HepG2 (cell line): Measurements from ENCODE around the gene ELK1. TPM values are rescaled to one million over a fixed set of nuclear protein-coding genes. Genes with fewer than 3 reads are reported as not detected.

ENCODE experiments used
- ATAC-seq: fragments of 200-7000 bp; cut with Tn5 transposase; 3 replicates; pipeline ENCODE4 v1.9.1; 2020; ENCODE audit warnings: mild to moderate bottlenecking, moderate library complexity
- BruUV-seq: library from RNA; stranded (reverse); fragments of 400-500 nt; replicated peaks from 2 replicates; lab custom pipeline; 2021; lab: Mats Ljungman, UMichigan
- CTCF ChIA-PET: fragments of 300-600 bp; formaldehyde crosslinking; extraction: SDS; loops from one replicate; lab custom pipeline; 2021; ENCODE audit warnings: low total read pairs, inconsistent platforms, low intra/inter-chr PET ratio; lab: Yijun Ruan, JAX
- POLR2A ChIA-PET: fragments of 350-600 bp; sonication (Branson Sonifier 250); formaldehyde crosslinking; loops from one replicate; lab custom pipeline; 2020; ENCODE audit warnings: antibody characterized with exemption, inconsistent platforms; lab: Yijun Ruan, JAX
- DNase-seq: peaks from one replicate; pipeline ENCODE4 v3.0.0-alpha.2; 2015; ENCODE audit warnings: low spot score
- FAIRE-seq: peaks from 3 replicates; lab custom pipeline; 2011; peaks lifted over from hg19 to GRCh38; lab: Jason Lieb, UNC
- H2AFZ ChIP-seq: one replicate; pipeline ENCODE4 v1.6.1; 2011; ENCODE audit warnings: low read length, inconsistent platforms
- H3K27ac ChIP-seq: fragments of 300-600 bp; 3 replicates; pipeline ENCODE4 v1.8.0; 2011; ENCODE audit warnings: mixed run types, mild to moderate bottlenecking, mixed read lengths, low read length, inconsistent platforms; ENCODE audit not compliant: insufficient read depth; ENCODE audit errors: extremely low read length
- H3K27me3 ChIP-seq, 2 experiments: fragments of 200-600 bp in 1 of 2; 2 replicates in 1 of 2; 3 replicates in 1 of 2; pipeline versions ENCODE4 v1.6.0 to v1.8.0; 2011; ENCODE audit warnings: low read length in 2 of 2, mild to moderate bottlenecking in 2 of 2, moderate library complexity in 2 of 2, inconsistent platforms in 1 of 2; ENCODE audit not compliant: insufficient read depth in 2 of 2, control insufficient read depth in 1 of 2
- H3K36me3 ChIP-seq, 2 experiments: fragments of 200-600 bp in 1 of 2; replicated peaks in 1 of 2; 2 replicates in 1 of 2; 3 replicates in 1 of 2; pipeline versions ENCODE4 v1.5.1 to v1.8.0; 2011; ENCODE audit warnings: low read length in 2 of 2, inconsistent platforms in 1 of 2; ENCODE audit not compliant: insufficient read depth in 2 of 2, control insufficient read depth in 1 of 2
- H3K4me1 ChIP-seq: 2 replicates; pipeline ENCODE4 v1.5.1; 2012; ENCODE audit warnings: low read length, inconsistent platforms; ENCODE audit not compliant: insufficient read depth
- H3K4me2 ChIP-seq: 2 replicates; pipeline ENCODE4 v1.6.0; 2011; ENCODE audit warnings: low read depth, low read length, inconsistent platforms
- H3K4me3 ChIP-seq, 3 experiments: fragments of 200-600 bp in 1 of 3; sonication (generic), shearing (Covaris generic) in 1 of 3; replicated peaks in 1 of 3; 2 replicates each; pipeline ENCODE4 v1.5.1; 2011 to 2016; ENCODE audit warnings: low read length in 3 of 3, inconsistent platforms in 2 of 3, low read depth in 2 of 3, mild to moderate bottlenecking in 2 of 3, control low read depth in 1 of 3, mixed read lengths in 1 of 3; ENCODE audit not compliant: insufficient read depth in 1 of 3
- H3K79me2 ChIP-seq: one replicate; pipeline ENCODE4 v1.6.1; 2011; ENCODE audit warnings: low read length, inconsistent platforms; ENCODE audit not compliant: insufficient read depth
- H3K9ac ChIP-seq: 2 replicates; pipeline ENCODE4 v1.6.0; 2011; ENCODE audit warnings: mild to moderate bottlenecking, low read depth, low read length, inconsistent platforms; ENCODE audit not compliant: insufficient read depth
- H3K9me3 ChIP-seq: 2 replicates; pipeline ENCODE4 v1.5.1; 2012; ENCODE audit warnings: mild to moderate bottlenecking, low read length
- H4K20me1 ChIP-seq: 2 replicates; pipeline ENCODE4 v1.6.0; 2011; ENCODE audit warnings: inconsistent platforms, mild to moderate bottlenecking, low read length, moderate library complexity; ENCODE audit not compliant: insufficient read depth
- CHD2 ChIP-seq: IDR thresholded peaks from 2 replicates; pipeline ENCODE4 v1.6.1; 2011; ENCODE audit warnings: low read depth, low read length, improper control_type of control experiment
- ELF4 ChIP-seq: sonication (generic); formaldehyde crosslinking; IDR thresholded peaks from 2 replicates; pipeline ENCODE4 v1.5.0; 2020; ENCODE audit warnings: missing genetic modification reagents, mild to moderate bottlenecking, moderate library complexity, borderline replicate concordance
- KDM6A ChIP-seq: IDR thresholded peaks from 2 replicates; pipeline ENCODE4 v1.6.1; 2016; ENCODE audit warnings: low read depth
- LCORL ChIP-seq, 2 experiments: fragments of 450-650 bp in 1 of 2; sonication (generic) in 1 of 2; formaldehyde crosslinking in 1 of 2; IDR thresholded peaks; 2 replicates each; pipeline versions ENCODE4 v1.5.0 to v1.6.1; 2017 to 2020; ENCODE audit warnings: antibody characterized with exemption in 1 of 2, missing genetic modification reagents in 1 of 2
- MAX ChIP-seq: IDR thresholded peaks from 2 replicates; pipeline ENCODE4 v1.6.1; 2012; ENCODE audit warnings: inconsistent platforms
- MTF2 ChIP-seq: sonication (generic); formaldehyde crosslinking; IDR thresholded peaks from 2 replicates; pipeline ENCODE4 v1.5.0; 2020; ENCODE audit warnings: missing genetic modification reagents, borderline replicate concordance
- SRY ChIP-seq: sonication (generic); formaldehyde crosslinking; IDR thresholded peaks from 2 replicates; pipeline ENCODE4 v1.8.0; 2022; ENCODE audit warnings: mild to moderate bottlenecking, missing genetic modification reagents
- TAF1 ChIP-seq: sonication (generic); formaldehyde crosslinking; IDR thresholded peaks from 2 replicates; pipeline ENCODE4 v1.4.0; 2020; ENCODE audit warnings: missing genetic modification reagents
- ZNF205 ChIP-seq: IDR thresholded peaks from 2 replicates; pipeline ENCODE4 v1.6.1; 2018; ENCODE audit warnings: missing biosample characterization, missing genetic modification reagents
- ZNF530 ChIP-seq: sonication (generic); formaldehyde crosslinking; IDR thresholded peaks from 2 replicates; pipeline ENCODE4 v1.5.0; 2020; ENCODE audit warnings: low read depth, mild to moderate bottlenecking, missing genetic modification reagents
- ZNF550 ChIP-seq: sonication (generic); formaldehyde crosslinking; IDR thresholded peaks from 2 replicates; pipeline ENCODE4 v1.4.0; 2020; ENCODE audit warnings: mild to moderate bottlenecking, missing genetic modification reagents, borderline replicate concordance
- ZNF83 ChIP-seq: sonication (generic); formaldehyde crosslinking; IDR thresholded peaks from 2 replicates; pipeline ENCODE4 v1.4.0; 2020; ENCODE audit warnings: missing genetic modification reagents, mild to moderate bottlenecking, borderline replicate concordance
- WGBS: methylation state at CpG from one replicate; pipeline ENCODE4 v1.1.6; 2017; ENCODE audit warnings: low lambda C conversion rate; 5-methylcytosine and 5-hydroxymethylcytosine counted together
- in situ Hi-C: cut with HindIII; loops from 2 replicates; pipeline ENCODE4 v1.10.0; 2017; ENCODE audit warnings: low pct_unique_long_range_greater_than_20kb; ENCODE audit not compliant: extremely low pct_ligation_motif_present
- intact Hi-C: fragments of 100-400 bp; cut with micrococcal nuclease; formaldehyde crosslinking; loops from one replicate; pipeline ENCODE4 v1.10.0; 2022; ENCODE audit not compliant: unreplicated experiment
- polyA plus RNA-seq, 8 experiments: library from polyadenylated mRNA; depleted of rRNA in 3 of 8; stranded (reverse) in 7 of 8; unstranded in 1 of 8; fragments of >200 nt; fragmentation: Illumina TruSeq in 4 of 8; extraction: Trizol in 4 of 8; gene quantifications; 2 replicates each; pipeline versions ENCODE4 v1.2.1 to v1.2.3, GENCODE V29; 2011 to 2016; ENCODE audit warnings: low read depth in 4 of 8, missing spikeins in 1 of 8, mixed read lengths in 1 of 8; ENCODE audit not compliant: insufficient read depth in 1 of 8
- total RNA-seq, 5 experiments: library from RNA; depleted of rRNA; stranded (reverse); fragments of >200 nt; fragmentation: Illumina TruSeq; extraction: Trizol; gene quantifications; 2 replicates each; pipeline ENCODE4 v1.2.3, GENCODE V29; 2016; ENCODE audit warnings: low read depth in 1 of 5
- TF ChIP-seq, protein P1 (sequence below): sonication (generic); formaldehyde crosslinking; IDR thresholded peaks from 2 replicates; pipeline ENCODE4 v1.4.0; 2020; ENCODE audit warnings: missing genetic modification reagents, borderline replicate concordance
- TF ChIP-seq, protein P2 (sequence below): sonication (generic); formaldehyde crosslinking; IDR thresholded peaks from 2 replicates; pipeline ENCODE4 v1.4.0; 2020; ENCODE audit warnings: missing genetic modification reagents, borderline replicate concordance
- TF ChIP-seq, protein P3 (sequence below): sonication (generic); formaldehyde crosslinking; IDR thresholded peaks from 2 replicates; pipeline ENCODE4; 2020; ENCODE audit warnings: missing genetic modification reagents, mild to moderate bottlenecking, borderline replicate concordance

Gene ELK1
- total and polyA plus RNA-seq, 2 of the 13 experiments (the other 11 are each of a cell fraction or from before 2014, with no cell fraction given): 4.3 to 7.2 TPM

- TF ChIP-seq, protein P1, sequence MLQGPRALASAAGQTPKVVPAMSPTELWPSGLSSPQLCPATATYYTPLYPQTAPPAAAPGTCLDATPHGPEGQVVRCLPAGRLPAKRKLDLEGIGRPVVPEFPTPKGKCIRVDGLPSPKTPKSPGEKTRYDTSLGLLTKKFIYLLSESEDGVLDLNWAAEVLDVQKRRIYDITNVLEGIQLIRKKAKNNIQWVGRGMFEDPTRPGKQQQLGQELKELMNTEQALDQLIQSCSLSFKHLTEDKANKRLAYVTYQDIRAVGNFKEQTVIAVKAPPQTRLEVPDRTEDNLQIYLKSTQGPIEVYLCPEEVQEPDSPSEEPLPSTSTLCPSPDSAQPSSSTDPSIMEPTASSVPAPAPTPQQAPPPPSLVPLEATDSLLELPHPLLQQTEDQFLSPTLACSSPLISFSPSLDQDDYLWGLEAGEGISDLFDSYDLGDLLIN: no peak
- no peak for TF ChIP-seq SRY (CRISPR knock-in tag)
- no peak for TF ChIP-seq TAF1
These were observed 1.1 kb downstream of the ELK1 start (continued) for GRCh38 chrX:47649271-47649670.

- H3K4me1 ChIP-seq: no peaks in the 10 kb centered on the region
- in situ Hi-C loops: no loop called here
- FAIRE-seq (no peak), DNase-seq (no peak), ATAC-seq (no peak)
- no peaks in the 10 kb centered on the region for H3K27me3 ChIP-seq
- no peak overlapping the region for H3K4me3 ChIP-seq
- no peak overlapping the region for H3K9ac ChIP-seq
- CTCF ChIA-PET: no interaction called here
- BruUV-seq: no TSS peak
- peaks cover 0 to 4% of the 10 kb centered on the region in 2 experiments; a peak in 3 of 5 replicates for H3K36me3 ChIP-seq
- intact Hi-C loops: no loop called here
- 94% methylated on average over 2 of the region's 2 CpGs for WGBS
- H3K9me3 ChIP-seq: no peaks in the 10 kb centered on the region
- H3K79me2 ChIP-seq: peaks cover 2% of the 10 kb centered on the region
- no peak overlapping the region for H2AFZ ChIP-seq
- no peak overlapping the region for H3K4me2 ChIP-seq
- no peak overlapping the region for H3K27ac ChIP-seq
- POLR2A ChIA-PET: no interaction called here
- no peaks in the 10 kb centered on the region for H4K20me1 ChIP-seq
- TF ChIP-seq MAX (no peak), ZNF550 (CRISPR knock-in tag) (no peak), ZNF205 (no peak), ELF4 (no peak), KDM6A (CRISPR knock-in tag) (no peak), ZNF83 (no peak), ZNF530 (no peak), LCORL (IDR thresholded peaks at IDR 0.05) (no peak), LCORL (CRISPR knock-in tag; IDR thresholded peaks at IDR 0.05) (no peak), MTF2 (CRISPR knock-in tag) (no peak), CHD2 (no peak)
- TF ChIP-seq, protein P2, sequence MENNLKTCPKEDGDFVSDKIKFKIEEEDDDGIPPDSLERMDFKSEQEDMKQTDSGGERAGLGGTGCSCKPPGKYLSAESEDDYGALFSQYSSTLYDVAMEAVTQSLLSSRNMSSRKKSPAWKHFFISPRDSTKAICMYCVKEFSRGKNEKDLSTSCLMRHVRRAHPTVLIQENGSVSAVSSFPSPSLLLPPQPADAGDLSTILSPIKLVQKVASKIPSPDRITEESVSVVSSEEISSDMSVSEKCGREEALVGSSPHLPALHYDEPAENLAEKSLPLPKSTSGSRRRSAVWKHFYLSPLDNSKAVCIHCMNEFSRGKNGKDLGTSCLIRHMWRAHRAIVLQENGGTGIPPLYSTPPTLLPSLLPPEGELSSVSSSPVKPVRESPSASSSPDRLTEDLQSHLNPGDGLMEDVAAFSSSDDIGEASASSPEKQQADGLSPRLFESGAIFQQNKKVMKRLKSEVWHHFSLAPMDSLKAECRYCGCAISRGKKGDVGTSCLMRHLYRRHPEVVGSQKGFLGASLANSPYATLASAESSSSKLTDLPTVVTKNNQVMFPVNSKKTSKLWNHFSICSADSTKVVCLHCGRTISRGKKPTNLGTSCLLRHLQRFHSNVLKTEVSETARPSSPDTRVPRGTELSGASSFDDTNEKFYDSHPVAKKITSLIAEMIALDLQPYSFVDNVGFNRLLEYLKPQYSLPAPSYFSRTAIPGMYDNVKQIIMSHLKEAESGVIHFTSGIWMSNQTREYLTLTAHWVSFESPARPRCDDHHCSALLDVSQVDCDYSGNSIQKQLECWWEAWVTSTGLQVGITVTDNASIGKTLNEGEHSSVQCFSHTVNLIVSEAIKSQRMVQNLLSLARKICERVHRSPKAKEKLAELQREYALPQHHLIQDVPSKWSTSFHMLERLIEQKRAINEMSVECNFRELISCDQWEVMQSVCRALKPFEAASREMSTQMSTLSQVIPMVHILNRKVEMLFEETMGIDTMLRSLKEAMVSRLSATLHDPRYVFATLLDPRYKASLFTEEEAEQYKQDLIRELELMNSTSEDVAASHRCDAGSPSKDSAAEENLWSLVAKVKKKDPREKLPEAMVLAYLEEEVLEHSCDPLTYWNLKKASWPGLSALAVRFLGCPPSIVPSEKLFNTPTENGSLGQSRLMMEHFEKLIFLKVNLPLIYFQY (CRISPR knock-in tag): no peak
- TF ChIP-seq, protein P3, sequence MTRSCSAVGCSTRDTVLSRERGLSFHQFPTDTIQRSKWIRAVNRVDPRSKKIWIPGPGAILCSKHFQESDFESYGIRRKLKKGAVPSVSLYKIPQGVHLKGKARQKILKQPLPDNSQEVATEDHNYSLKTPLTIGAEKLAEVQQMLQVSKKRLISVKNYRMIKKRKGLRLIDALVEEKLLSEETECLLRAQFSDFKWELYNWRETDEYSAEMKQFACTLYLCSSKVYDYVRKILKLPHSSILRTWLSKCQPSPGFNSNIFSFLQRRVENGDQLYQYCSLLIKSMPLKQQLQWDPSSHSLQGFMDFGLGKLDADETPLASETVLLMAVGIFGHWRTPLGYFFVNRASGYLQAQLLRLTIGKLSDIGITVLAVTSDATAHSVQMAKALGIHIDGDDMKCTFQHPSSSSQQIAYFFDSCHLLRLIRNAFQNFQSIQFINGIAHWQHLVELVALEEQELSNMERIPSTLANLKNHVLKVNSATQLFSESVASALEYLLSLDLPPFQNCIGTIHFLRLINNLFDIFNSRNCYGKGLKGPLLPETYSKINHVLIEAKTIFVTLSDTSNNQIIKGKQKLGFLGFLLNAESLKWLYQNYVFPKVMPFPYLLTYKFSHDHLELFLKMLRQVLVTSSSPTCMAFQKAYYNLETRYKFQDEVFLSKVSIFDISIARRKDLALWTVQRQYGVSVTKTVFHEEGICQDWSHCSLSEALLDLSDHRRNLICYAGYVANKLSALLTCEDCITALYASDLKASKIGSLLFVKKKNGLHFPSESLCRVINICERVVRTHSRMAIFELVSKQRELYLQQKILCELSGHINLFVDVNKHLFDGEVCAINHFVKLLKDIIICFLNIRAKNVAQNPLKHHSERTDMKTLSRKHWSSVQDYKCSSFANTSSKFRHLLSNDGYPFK (CRISPR knock-in tag): no peak
These were observed 2.0 kb downstream of the ELK1 start for GRCh38 chrX:47648376-47648775.
